GM12891 (cell line): ENCODE data around the gene SPINT2.

Experiments used
- PAX5 ChIP-seq: IDR thresholded peaks from 2 replicates; pipeline ENCODE4 v1.6.1; 2011; ENCODE audit warnings: low read length, moderate library complexity, mild to moderate bottlenecking; ENCODE audit not compliant: insufficient read depth, severe bottlenecking
- POLR2A ChIP-seq: IDR thresholded peaks from 2 replicates; pipeline ENCODE4 v1.6.1; 2011; ENCODE audit warnings: low read depth, low read length, control low read depth
- POLR2AphosphoS5 ChIP-seq: IDR thresholded peaks from 2 replicates; pipeline ENCODE4 v1.6.1; 2011; ENCODE audit warnings: low read depth, low read length, control low read depth
- POU2F2 ChIP-seq: IDR thresholded peaks from 2 replicates; pipeline ENCODE4 v1.6.1; 2011; ENCODE audit warnings: low read depth, mild to moderate bottlenecking, control low read depth, low read length, moderate library complexity
- TAF1 ChIP-seq: IDR thresholded peaks from 2 replicates; pipeline ENCODE4 v1.6.1; 2011; ENCODE audit warnings: low read depth, low read length, control low read depth

- no peak for TF ChIP-seq TAF1
- TF ChIP-seq PAX5: no peak
- TF ChIP-seq POLR2A: no peak
- TF ChIP-seq POLR2AphosphoS5: no peak
- no peak for TF ChIP-seq POU2F2
These were observed 21.2 kb downstream of the SPINT2 start for GRCh38 chr19:38285567-38285966.
